Thoracic aorta (tissue), 2 donors: Measurements from ENCODE around the gene ALDH3B2. TPM values are rescaled to one million over a fixed set of nuclear protein-coding genes. Genes with fewer than 3 reads are reported as not detected.
"Not testable (repeated sequence)": the region's sequence is repeated elsewhere in the genome, so short reads cannot be mapped to it uniquely, and the experiment has no call there.

Experiments used
- ATAC-seq: fragments of 150-250 bp; one replicate; pipeline ENCODE4 v1.8.0; 2017; ENCODE audit warnings: low read depth; ENCODE audit not compliant: insufficient number of reproducible peaks, low FRiP score
- DNase-seq: peaks from one replicate; pipeline ENCODE4 v3.0.0-alpha.2; 2020; ENCODE audit warnings: low spot score
- H3K27ac ChIP-seq, 2 donors: fragments of 200-600 bp; sonication (generic); 1 replicate in 1 of 2; 2 replicates in 1 of 2; pipeline ENCODE4 v1.5.1; 2016; ENCODE audit warnings: mild to moderate bottlenecking in 2 of 2, moderate library complexity in 2 of 2
- H3K27me3 ChIP-seq: fragments of 200-600 bp; sonication (generic); replicated peaks from 2 replicates; pipeline ENCODE4 v1.6.0; 2016; ENCODE audit warnings: mild to moderate bottlenecking; ENCODE audit not compliant: insufficient read depth
- H3K36me3 ChIP-seq: fragments of 200-600 bp; sonication (generic); one replicate; pipeline ENCODE4 v1.5.1; 2016
- H3K4me1 ChIP-seq, 2 donors: fragments of 200-600 bp; sonication (generic); 1 replicate in 1 of 2; 2 replicates in 1 of 2; pipeline versions ENCODE4 v1.5.1 to v1.6.0; 2016; ENCODE audit warnings: low read depth in 2 of 2, mild to moderate bottlenecking in 1 of 2; ENCODE audit not compliant: control insufficient read depth in 1 of 2
- H3K4me3 ChIP-seq: fragments of 200-600 bp; sonication (generic); 2 replicates; pipeline ENCODE4 v1.5.1; 2016; ENCODE audit warnings: mild to moderate bottlenecking
- H3K9me3 ChIP-seq: fragments of 200-600 bp; sonication (generic); 2 replicates; pipeline ENCODE4 v1.5.1; 2016
- CTCF ChIP-seq: fragments of 200-600 bp; sonication (generic); IDR thresholded peaks from one replicate; pipeline ENCODE4 v1.5.1; 2019; ENCODE audit warnings: antibody characterized with exemption
- total RNA-seq, 2 donors: library from RNA; depleted of rRNA; stranded (reverse); fragments of >200 nt; gene quantifications; one replicate each; pipeline versions ENCODE4 v1.1.0 to v1.2.3, GENCODE V29; 2016

The ALDH3B2 gene
- total RNA-seq, 2 donors from 2014 or later = not detected

GRCh38 chr11:67705264-67705663 lies 30.8 kb upstream of the ALDH3B2 start:
- no peaks in the 10 kb centered on the region for H3K9me3 ChIP-seq
- H3K27me3 ChIP-seq = no peaks in the 10 kb centered on the region
- no peak overlapping the region for H3K27ac ChIP-seq
- DNase-seq (no peak), ATAC-seq (no peak)
- TF ChIP-seq CTCF = no peak
- H3K36me3 ChIP-seq = no peaks in the 10 kb centered on the region
- no peaks in the 10 kb centered on the region for H3K4me1 ChIP-seq
- no peak overlapping the region for H3K4me3 ChIP-seq

GRCh38 chr11:67704524-67704923 lies 30.1 kb upstream of the ALDH3B2 start:
- Histone ChIP-seq H3K9me3 (no peaks in the 10 kb centered on the region), H3K4me3 (no peak overlapping the region), H3K4me1 (no peaks in the 10 kb centered on the region), H3K27ac (no peak overlapping the region), H3K27me3 (no peaks in the 10 kb centered on the region), H3K36me3 (no peaks in the 10 kb centered on the region)
- ATAC-seq = no peak
- DNase-seq = no peak
- TF ChIP-seq CTCF = no peak

GRCh38 chr11:67703709-67704108 lies 29.3 kb upstream of the ALDH3B2 start:
- H3K4me1 ChIP-seq, H3K27ac ChIP-seq, ATAC-seq, H3K9me3 ChIP-seq, H3K36me3 ChIP-seq, DNase-seq, H3K27me3 ChIP-seq, H3K4me3 ChIP-seq: not testable (repeated sequence)

- Histone ChIP-seq H3K36me3 (no peaks in the 10 kb centered on the region), H3K4me1 (no peaks in the 10 kb centered on the region), H3K9me3 (no peaks in the 10 kb centered on the region), H3K27me3 (no peaks in the 10 kb centered on the region), H3K27ac (no peak overlapping the region), H3K4me3 (no peak overlapping the region)
- no peak for ATAC-seq
- DNase-seq = no peak
- TF ChIP-seq CTCF = no peak
Measured at GRCh38 chr11:67700548-67701262, 26.3 kb upstream of the ALDH3B2 start.

- no peak overlapping the region for H3K4me3 ChIP-seq
- no peak overlapping the region for H3K27ac ChIP-seq
- no peaks in the 10 kb centered on the region for H3K4me1 ChIP-seq
- H3K9me3 ChIP-seq = no peaks in the 10 kb centered on the region
- ATAC-seq (no peak), DNase-seq (no peak)
- H3K36me3 ChIP-seq = no peaks in the 10 kb centered on the region
- H3K27me3 ChIP-seq = no peaks in the 10 kb centered on the region
- no peak for TF ChIP-seq CTCF
Measured at GRCh38 chr11:67700141-67700540, 25.7 kb upstream of the ALDH3B2 start.

GRCh38 chr11:67699521-67699920 lies 25.1 kb upstream of the ALDH3B2 start:
- H3K4me1 ChIP-seq = no peaks in the 10 kb centered on the region
- H3K36me3 ChIP-seq = no peaks in the 10 kb centered on the region
- no peak overlapping the region for H3K4me3 ChIP-seq
- H3K9me3 ChIP-seq = no peaks in the 10 kb centered on the region
- H3K27ac ChIP-seq = no peak overlapping the region
- no peaks in the 10 kb centered on the region for H3K27me3 ChIP-seq
- TF ChIP-seq CTCF = no peak
- DNase-seq = no peak
- ATAC-seq = no peak
